DND-41 (cell line): ENCODE results near the gene CELSR1.

Experiments
- ATAC-seq: fragments of 200-7000 bp; cut with Tn5 transposase; 3 replicates; pipeline ENCODE4 v1.9.1; 2021; ENCODE audit warnings: low read depth; ENCODE audit not compliant: insufficient read depth
- DNase-seq: peaks from one replicate; pipeline ENCODE4 v3.0.0-alpha.2; 2020
- H2AFZ ChIP-seq: 2 replicates; pipeline ENCODE4 v1.6.0; 2012; ENCODE audit warnings: low read depth, low read length
- H3K27ac ChIP-seq: 2 replicates; pipeline ENCODE4 v1.5.1; 2012; ENCODE audit warnings: low read length, inconsistent platforms
- H3K27me3 ChIP-seq: fragments of 200-600 bp; sonication (generic); 2 replicates; pipeline ENCODE4 v1.6.0; 2012; ENCODE audit warnings: low read length, mild to moderate bottlenecking, inconsistent platforms; ENCODE audit not compliant: insufficient read depth, poor library complexity
- H3K36me3 ChIP-seq: 2 replicates; pipeline ENCODE4 v1.5.1; 2012; ENCODE audit warnings: low read length, inconsistent platforms; ENCODE audit not compliant: insufficient read depth
- H3K4me1 ChIP-seq: 2 replicates; pipeline ENCODE4 v1.5.1; 2012; ENCODE audit warnings: mild to moderate bottlenecking, low read length; ENCODE audit not compliant: insufficient read depth
- H3K4me2 ChIP-seq: 2 replicates; pipeline ENCODE4 v1.6.0; 2012; ENCODE audit warnings: mild to moderate bottlenecking, moderate library complexity, low read length, inconsistent platforms; ENCODE audit not compliant: insufficient read depth
- H3K4me3 ChIP-seq, 2 experiments: fragments of 200-600 bp in 1 of 2; shearing (Covaris generic) in 1 of 2; 2 replicates each; pipeline ENCODE4 v1.5.1; 2012 to 2016; ENCODE audit warnings: inconsistent platforms in 2 of 2, low read length in 2 of 2, mild to moderate bottlenecking in 2 of 2, low read depth in 1 of 2, moderate library complexity in 1 of 2
- H3K79me2 ChIP-seq: 2 replicates; pipeline ENCODE4 v1.6.0; 2012; ENCODE audit warnings: low read length, inconsistent platforms; ENCODE audit not compliant: insufficient read depth
- H3K9ac ChIP-seq: 2 replicates; pipeline ENCODE4 v1.6.0; 2012; ENCODE audit warnings: low read depth, mild to moderate bottlenecking, inconsistent platforms, low read length, moderate library complexity
- H3K9me3 ChIP-seq: 2 replicates; pipeline ENCODE4 v1.5.1; 2012; ENCODE audit warnings: low read length, moderate library complexity, mild to moderate bottlenecking, inconsistent platforms; ENCODE audit not compliant: insufficient read depth, severe bottlenecking
- H4K20me1 ChIP-seq: 2 replicates; pipeline ENCODE4 v1.6.0; 2012; ENCODE audit warnings: low read length; ENCODE audit not compliant: insufficient read depth
- EZH2 ChIP-seq: IDR thresholded peaks from 3 replicates; pipeline ENCODE4 v1.6.1; 2012; ENCODE audit warnings: borderline replicate concordance, low read depth, mild to moderate bottlenecking, moderate library complexity, low read length, inconsistent platforms; ENCODE audit not compliant: severe bottlenecking
- TF ChIP-seq, protein P1 (sequence below): IDR thresholded peaks from 2 replicates; pipeline ENCODE4 v1.5.1; 2012; ENCODE audit warnings: borderline replicate concordance, low read length, moderate library complexity, mild to moderate bottlenecking; ENCODE audit not compliant: poor library complexity, severe bottlenecking; ENCODE audit errors: extremely low read depth

The CELSR1 gene

DNA sequence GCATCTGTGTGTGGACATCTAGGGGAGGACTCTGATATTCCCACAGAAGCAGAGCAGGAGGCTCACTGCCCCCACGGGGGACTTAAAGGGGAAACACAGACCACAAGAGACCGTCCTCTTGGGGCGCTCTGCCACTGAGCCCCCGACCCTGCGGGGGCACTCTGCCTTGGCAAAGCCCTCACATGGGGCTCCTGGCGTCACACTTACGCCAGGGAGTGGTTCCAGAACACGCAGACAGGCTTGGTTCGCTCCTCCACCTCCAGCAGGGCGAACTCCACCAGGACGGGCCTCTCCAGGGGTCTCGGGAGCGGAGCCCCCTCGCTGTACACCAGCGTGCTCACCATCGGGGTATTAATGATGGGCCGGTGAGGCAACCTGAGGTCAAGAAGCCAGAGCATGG is 156.8 kb downstream of the CELSR1 start:
- ATAC-seq (no peak), DNase-seq (no peak)
- no peaks in the 10 kb centered on the region for H4K20me1 ChIP-seq
- no peak for TF ChIP-seq EZH2
- TF ChIP-seq, protein P1, sequence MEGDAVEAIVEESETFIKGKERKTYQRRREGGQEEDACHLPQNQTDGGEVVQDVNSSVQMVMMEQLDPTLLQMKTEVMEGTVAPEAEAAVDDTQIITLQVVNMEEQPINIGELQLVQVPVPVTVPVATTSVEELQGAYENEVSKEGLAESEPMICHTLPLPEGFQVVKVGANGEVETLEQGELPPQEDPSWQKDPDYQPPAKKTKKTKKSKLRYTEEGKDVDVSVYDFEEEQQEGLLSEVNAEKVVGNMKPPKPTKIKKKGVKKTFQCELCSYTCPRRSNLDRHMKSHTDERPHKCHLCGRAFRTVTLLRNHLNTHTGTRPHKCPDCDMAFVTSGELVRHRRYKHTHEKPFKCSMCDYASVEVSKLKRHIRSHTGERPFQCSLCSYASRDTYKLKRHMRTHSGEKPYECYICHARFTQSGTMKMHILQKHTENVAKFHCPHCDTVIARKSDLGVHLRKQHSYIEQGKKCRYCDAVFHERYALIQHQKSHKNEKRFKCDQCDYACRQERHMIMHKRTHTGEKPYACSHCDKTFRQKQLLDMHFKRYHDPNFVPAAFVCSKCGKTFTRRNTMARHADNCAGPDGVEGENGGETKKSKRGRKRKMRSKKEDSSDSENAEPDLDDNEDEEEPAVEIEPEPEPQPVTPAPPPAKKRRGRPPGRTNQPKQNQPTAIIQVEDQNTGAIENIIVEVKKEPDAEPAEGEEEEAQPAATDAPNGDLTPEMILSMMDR: no peak
- no peak overlapping the region for H3K4me3 ChIP-seq
- H3K79me2 ChIP-seq: no peaks in the 10 kb centered on the region
- H3K36me3 ChIP-seq: no peaks in the 10 kb centered on the region
- no peaks in the 10 kb centered on the region for H3K27me3 ChIP-seq
- no peak overlapping the region for H3K4me2 ChIP-seq
- H3K27ac ChIP-seq: no peak overlapping the region
- no peaks in the 10 kb centered on the region for H3K4me1 ChIP-seq
- no peaks in the 10 kb centered on the region for H3K9me3 ChIP-seq
- H2AFZ ChIP-seq: no peak overlapping the region
- H3K9ac ChIP-seq: no peak overlapping the region

DNA sequence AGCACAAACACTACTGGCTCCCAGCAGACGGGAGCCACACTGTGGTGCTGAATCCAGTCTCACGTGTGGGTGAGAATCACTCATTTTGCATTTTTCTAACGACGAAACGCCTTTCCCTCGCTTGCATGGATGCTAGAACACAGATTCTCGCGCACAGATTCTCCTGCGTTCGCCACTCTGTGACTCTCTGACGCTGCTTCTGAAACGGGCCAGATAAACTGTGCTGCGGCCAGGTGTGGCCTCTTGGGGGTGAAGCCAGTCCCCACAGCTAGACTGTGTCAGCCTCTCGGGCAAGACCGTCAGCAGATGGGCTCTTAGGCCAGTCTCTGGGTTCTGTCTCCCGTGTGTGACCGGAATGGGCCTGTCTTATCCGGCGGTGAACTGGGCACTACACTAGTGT is 157.4 kb downstream of the CELSR1 start:
- Histone ChIP-seq H3K4me2 (no peak overlapping the region), H3K4me3 (no peak overlapping the region), H3K27me3 (no peaks in the 10 kb centered on the region), H2AFZ (no peak overlapping the region), H3K27ac (no peak overlapping the region), H4K20me1 (no peaks in the 10 kb centered on the region), H3K36me3 (no peaks in the 10 kb centered on the region), H3K9me3 (no peaks in the 10 kb centered on the region), H3K79me2 (no peaks in the 10 kb centered on the region), H3K4me1 (no peaks in the 10 kb centered on the region), H3K9ac (no peak overlapping the region)
- no peak for DNase-seq
- no peak for TF ChIP-seq EZH2
- TF ChIP-seq, protein P1: no peak
- ATAC-seq: no peak

DNA sequence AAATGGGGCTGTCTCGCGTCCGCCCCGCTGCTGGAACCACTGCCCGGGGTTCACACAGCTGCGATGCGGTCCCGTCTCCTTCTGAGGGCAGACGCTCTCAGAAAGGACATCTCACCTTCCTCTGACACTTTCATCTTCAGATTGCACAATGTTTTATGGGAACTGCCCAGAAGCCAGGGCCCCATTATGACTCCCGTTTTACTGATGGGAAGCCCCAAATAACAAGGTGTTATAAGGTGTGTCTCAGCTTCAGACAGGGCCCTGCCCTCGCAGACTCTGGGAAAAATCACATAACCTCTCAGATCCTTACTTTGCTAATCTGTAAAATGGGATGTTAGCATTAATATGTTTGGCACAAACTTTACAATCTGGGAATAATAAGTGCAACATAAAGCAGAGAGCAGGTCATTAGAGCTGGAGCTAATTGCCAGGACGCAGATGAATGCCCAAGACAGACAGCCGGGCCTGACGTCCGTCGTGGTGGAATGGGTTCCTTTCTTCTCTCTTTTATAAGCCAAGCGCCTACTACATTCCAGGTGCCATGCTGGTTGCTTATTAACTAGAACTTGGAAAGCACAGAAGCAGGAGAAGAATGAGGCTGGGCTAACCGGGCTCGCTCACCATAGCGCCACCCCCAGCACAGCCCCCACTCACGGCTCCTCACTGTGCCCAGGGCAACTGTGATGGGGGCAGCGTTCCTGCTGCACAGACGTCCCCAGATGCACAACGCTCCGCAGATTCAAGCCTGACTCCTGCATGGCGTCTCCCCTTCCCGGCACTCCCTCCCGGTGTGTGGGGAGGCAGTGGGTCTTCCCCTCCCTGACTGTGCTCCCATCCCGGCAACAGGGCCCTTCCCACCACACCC is 158.1 kb downstream of the CELSR1 start:
- Histone ChIP-seq H3K79me2 (no peaks in the 10 kb centered on the region), H3K9ac (no peak overlapping the region), H3K27me3 (no peaks in the 10 kb centered on the region), H4K20me1 (no peaks in the 10 kb centered on the region; the same call in 1 of the 2 replicates), H3K9me3 (no peaks in the 10 kb centered on the region), H3K36me3 (no peaks in the 10 kb centered on the region), H3K4me3 (no peak overlapping the region), H3K4me1 (no peaks in the 10 kb centered on the region), H3K4me2 (no peak overlapping the region), H3K27ac (no peak overlapping the region), H2AFZ (no peak overlapping the region)
- TF ChIP-seq, protein P1: no peak
- TF ChIP-seq EZH2: no peak
- no peak for ATAC-seq
- no peak for DNase-seq
